RPMI8226 (cell line): ENCODE measurements around the gene NKD2.

Source experiments
- DNase-seq: peaks from one replicate; pipeline ENCODE4 v3.0.0-alpha.2; 2015

Gene NKD2

GRCh38 chr5:1001406-1002270 is 7.0 kb upstream of the NKD2 start:
- DNase-seq = no peak

- no peak for DNase-seq
These were observed 6.4 kb upstream of the NKD2 start for GRCh38 chr5:1002271-1002546.

- DNase-seq = no peak
These were observed 5.8 kb upstream of the NKD2 start for GRCh38 chr5:1002836-1003235.

GRCh38 chr5:1003296-1003937 is 5.2 kb upstream of the NKD2 start:
- peak; percentile 95 for DNase-seq

- DNase-seq = peak; percentile 92
These were observed 3.9 kb upstream of the NKD2 start for GRCh38 chr5:1004461-1005248.

- no peak for DNase-seq
These were observed 3.3 kb upstream of the NKD2 start for GRCh38 chr5:1005249-1005851.

GRCh38 chr5:1005904-1006655 is 2.5 kb upstream of the NKD2 start:
- no peak for DNase-seq

GRCh38 chr5:1006656-1007071 is 1.9 kb upstream of the NKD2 start:
- DNase-seq = peak; percentile 84

GRCh38 chr5:1007221-1007680 is 1.4 kb upstream of the NKD2 start:
- DNase-seq = no peak

GRCh38 chr5:1007681-1008450 is 736 bp upstream of the NKD2 start:
- DNase-seq = peak; percentile 84

GRCh38 chr5:1009359-1010180 is 968 bp downstream of the NKD2 start:
- DNase-seq = peak; percentile 53

- DNase-seq = peak; percentile 75
These were observed 1.5 kb downstream of the NKD2 start for GRCh38 chr5:1010181-1010510.

- peak; percentile 74 for DNase-seq
These were observed 2.0 kb downstream of the NKD2 start for GRCh38 chr5:1010641-1011046.

GRCh38 chr5:1011226-1011631 is 2.6 kb downstream of the NKD2 start:
- DNase-seq = peak; percentile 83

GRCh38 chr5:1011741-1012312 is 3.2 kb downstream of the NKD2 start:
- no peak for DNase-seq

GRCh38 chr5:1012313-1012841 is 3.8 kb downstream of the NKD2 start:
- no peak for DNase-seq

- DNase-seq = no peak
These were observed 4.3 kb downstream of the NKD2 start for GRCh38 chr5:1012900-1013237.

GRCh38 chr5:1013238-1013947 is 4.8 kb downstream of the NKD2 start:
- no peak for DNase-seq

- DNase-seq = no peak
These were observed 5.3 kb downstream of the NKD2 start for GRCh38 chr5:1013948-1014301.

- DNase-seq = no peak
These were observed 5.7 kb downstream of the NKD2 start for GRCh38 chr5:1014346-1014745.
